ENCODE measurements around the gene AKAP17A. TPM values are rescaled to one million over a fixed set of nuclear protein-coding genes. Genes with fewer than 3 reads are reported as not detected.

The AKAP17A gene
- total RNA-seq, 2 donors from 2014 or later = 42.2 to 50.9 TPM

GRCh38 chrX:1601051-1601767, 9.8 kb downstream of the AKAP17A start:
- no peak overlapping the region for H3K4me3 Mint-ChIP-seq
- peaks cover 64% of the 10 kb centered on the region for H3K36me3 Mint-ChIP-seq (ENCODE audit: low read depth)
- H3K27me3 Mint-ChIP-seq (ENCODE audit: insufficient read depth) = no peaks in the 10 kb centered on the region
- Histone ChIP-seq H3K9ac (ENCODE audit: extremely low read depth, low read length, poor library complexity, severe bottlenecking) (no peak overlapping the region), H3K9me3 (ENCODE audit: control insufficient read depth, low read length) (peaks cover 5% of the 10 kb centered on the region), H3K36me3 (ENCODE audit: control insufficient read depth, insufficient read depth, low read length) (peaks cover 42% of the 10 kb centered on the region), H3K27me3 (ENCODE audit: control insufficient read depth, insufficient read depth, low read length, poor library complexity, severe bottlenecking) (no peaks in the 10 kb centered on the region), H3K27ac (ENCODE audit: low read depth, low read length) (no peak overlapping the region), H3K4me3 (ENCODE audit: low read length) (no peak overlapping the region), H3K4me1 (ENCODE audit: control insufficient read depth, insufficient read depth, low read length) (no peaks in the 10 kb centered on the region)
- DNase-seq = no peak
- TF ChIP-seq CTCF (conservative IDR thresholded peaks at IDR 0.05) = no peak
- 96 to 97% methylated on average over 49 to 58 of the region's 58 CpGs for WGBS, 2 experiments (ENCODE audit: insufficient coverage in 1 of 2, insufficient read length in 1 of 2)
- no peaks in the 10 kb centered on the region for H3K4me1 Mint-ChIP-seq
- no peaks in the 10 kb centered on the region for H3K9me3 Mint-ChIP-seq
- no peak overlapping the region for H3K27ac Mint-ChIP-seq

GRCh38 chrX:1601768-1602085, 10.3 kb downstream of the AKAP17A start:
- Histone ChIP-seq H3K9me3 (ENCODE audit: control insufficient read depth, low read length) (peaks cover 5% of the 10 kb centered on the region), H3K9ac (ENCODE audit: extremely low read depth, low read length, poor library complexity, severe bottlenecking) (no peak overlapping the region), H3K27ac (ENCODE audit: low read depth, low read length) (no peak overlapping the region), H3K36me3 (ENCODE audit: control insufficient read depth, insufficient read depth, low read length) (peaks cover 42% of the 10 kb centered on the region), H3K4me3 (ENCODE audit: low read length) (no peak overlapping the region), H3K27me3 (ENCODE audit: control insufficient read depth, insufficient read depth, low read length, poor library complexity, severe bottlenecking) (no peaks in the 10 kb centered on the region), H3K4me1 (ENCODE audit: control insufficient read depth, insufficient read depth, low read length) (no peaks in the 10 kb centered on the region)
- no peak overlapping the region for H3K27ac Mint-ChIP-seq
- DNase-seq = no peak
- H3K36me3 Mint-ChIP-seq (ENCODE audit: low read depth) = peaks cover 62% of the 10 kb centered on the region
- H3K9me3 Mint-ChIP-seq = no peaks in the 10 kb centered on the region
- no peaks in the 10 kb centered on the region for H3K4me1 Mint-ChIP-seq
- no peaks in the 10 kb centered on the region for H3K27me3 Mint-ChIP-seq (ENCODE audit: insufficient read depth)
- TF ChIP-seq CTCF (conservative IDR thresholded peaks at IDR 0.05) = no peak
- no peak overlapping the region for H3K4me3 Mint-ChIP-seq
- WGBS, 2 experiments (ENCODE audit: insufficient coverage in 1 of 2, insufficient read length in 1 of 2) = 91 to 92% methylated on average over 15 of the region's 15 CpGs

- peaks cover 56% of the 10 kb centered on the region for H3K36me3 Mint-ChIP-seq (ENCODE audit: low read depth)
- Histone ChIP-seq H3K4me1 (ENCODE audit: control insufficient read depth, insufficient read depth, low read length) (no peaks in the 10 kb centered on the region), H3K27ac (ENCODE audit: low read depth, low read length) (no peak overlapping the region), H3K27me3 (ENCODE audit: control insufficient read depth, insufficient read depth, low read length, poor library complexity, severe bottlenecking) (no peaks in the 10 kb centered on the region), H3K36me3 (ENCODE audit: control insufficient read depth, insufficient read depth, low read length) (peaks cover 42% of the 10 kb centered on the region), H3K9me3 (ENCODE audit: control insufficient read depth, low read length) (peaks cover 5% of the 10 kb centered on the region), H3K4me3 (ENCODE audit: low read length) (no peak overlapping the region), H3K9ac (ENCODE audit: extremely low read depth, low read length, poor library complexity, severe bottlenecking) (no peak overlapping the region)
- 95 to 96% methylated on average over 12 of the region's 12 CpGs for WGBS, 2 experiments (ENCODE audit: insufficient coverage in 1 of 2, insufficient read length in 1 of 2)
- no peak overlapping the region for H3K4me3 Mint-ChIP-seq
- no peak for DNase-seq
- no peaks in the 10 kb centered on the region for H3K9me3 Mint-ChIP-seq
- TF ChIP-seq CTCF (conservative IDR thresholded peaks at IDR 0.05) = no peak
- H3K27ac Mint-ChIP-seq = no peak overlapping the region
- H3K4me1 Mint-ChIP-seq = no peaks in the 10 kb centered on the region
- H3K27me3 Mint-ChIP-seq (ENCODE audit: insufficient read depth) = no peaks in the 10 kb centered on the region
Measured at GRCh38 chrX:1602299-1602698, 10.9 kb downstream of the AKAP17A start.

Data from endodermal cell (in vitro differentiated cells).